ENCODE results near the gene RAB27B.

RAB27B gene

DNA sequence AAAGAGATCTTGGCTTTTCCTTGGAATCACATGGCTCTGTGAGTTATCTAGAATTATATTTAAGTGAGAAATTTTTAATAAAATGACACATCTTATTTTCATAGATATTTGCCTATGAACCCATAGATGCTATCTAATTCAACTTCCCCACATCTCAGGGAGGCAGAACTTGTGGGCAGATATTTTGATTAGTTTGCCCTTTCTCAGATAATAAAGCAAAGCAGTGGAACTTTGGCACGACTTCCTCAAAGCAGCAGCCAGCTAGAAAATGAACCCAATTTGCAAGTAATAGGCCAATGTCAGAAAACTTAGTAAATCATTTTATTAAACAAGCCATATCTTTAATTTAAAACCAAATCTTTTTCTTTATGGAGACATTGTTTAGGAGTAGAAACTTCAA, 32.7 kb downstream of the RAB27B start:
- FAIRE-seq: no peak
- DNase-seq (ENCODE audit: low spot score): no peak

DNA sequence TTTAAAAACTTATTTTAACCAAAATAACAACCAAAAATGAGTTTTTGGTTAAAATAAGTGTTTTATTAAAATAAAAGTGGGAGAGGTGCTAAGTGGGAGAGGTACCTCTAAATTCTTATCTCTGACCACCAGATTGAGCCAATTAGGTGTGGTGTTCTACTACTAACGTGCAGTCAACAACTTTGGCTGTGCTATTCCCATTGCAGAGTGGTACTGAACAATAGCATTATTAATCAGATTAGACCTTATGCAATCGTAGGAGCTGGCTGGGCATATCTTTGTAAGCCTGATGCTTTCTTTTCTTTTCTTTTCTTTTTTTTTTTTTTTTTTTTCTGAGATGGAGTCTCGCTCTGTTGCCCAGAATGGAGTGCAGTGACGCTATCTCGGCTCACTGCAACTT, 38.9 kb downstream of the RAB27B start:
- DNase-seq (ENCODE audit: low spot score) (no peak), FAIRE-seq (no peak)

DNA sequence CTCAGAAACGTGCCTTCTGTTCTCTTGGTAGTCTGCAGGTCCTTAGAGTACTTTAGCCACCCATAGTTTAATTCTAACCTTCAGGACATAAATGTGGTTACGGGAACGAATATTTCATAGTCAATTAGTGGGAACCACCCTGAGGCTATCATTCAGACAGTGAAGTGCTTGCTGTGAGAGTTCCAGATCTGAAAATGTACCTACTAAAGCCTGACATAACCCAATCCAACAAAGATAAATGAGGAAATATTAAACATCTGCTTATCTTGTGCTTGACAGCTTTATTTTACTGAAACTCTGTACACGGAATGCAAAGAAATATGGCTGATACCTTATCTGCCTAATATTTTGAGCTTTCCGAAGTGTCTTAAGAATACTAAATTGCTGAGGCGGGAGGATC, 43.0 kb downstream of the RAB27B start:
- FAIRE-seq: no peak
- DNase-seq (ENCODE audit: low spot score): no peak

DNA sequence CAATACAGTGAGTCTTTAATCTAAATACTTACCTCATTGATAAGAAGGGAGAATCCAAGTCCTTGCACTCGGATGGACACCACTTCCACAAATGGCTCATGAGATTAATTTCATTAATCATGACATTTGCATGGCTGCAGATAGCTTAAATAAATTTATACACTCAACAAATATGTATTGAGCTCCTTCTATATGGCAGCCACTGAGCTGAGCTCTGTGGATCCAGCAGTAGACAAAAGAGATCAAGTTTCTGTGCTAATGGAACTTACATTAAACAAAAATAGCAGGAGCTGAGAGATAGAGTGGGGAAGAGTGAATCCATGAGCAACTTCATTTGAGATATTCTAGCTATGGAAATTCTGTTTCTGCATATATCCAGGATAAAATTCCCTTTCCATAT, 44.4 kb downstream of the RAB27B start:
- DNase-seq (ENCODE audit: low spot score) (no peak), FAIRE-seq (no peak)

DNA sequence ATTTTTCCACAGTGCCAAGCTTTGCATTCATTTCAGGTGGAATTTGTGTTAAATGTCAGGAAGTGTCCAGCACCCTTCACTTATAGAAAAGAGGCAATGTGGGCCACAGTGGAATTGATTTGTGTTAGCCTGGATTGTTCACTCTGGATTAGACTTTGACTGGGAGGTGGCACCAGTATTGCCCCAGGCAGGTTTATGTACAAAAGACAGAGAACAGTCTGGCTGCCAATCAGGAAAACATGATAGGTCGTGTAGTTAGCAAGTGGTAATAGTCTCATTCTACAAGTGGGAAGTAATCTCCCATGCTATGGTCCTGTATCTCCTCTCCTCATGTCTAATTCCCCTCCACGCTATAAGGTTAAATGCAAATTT, 45.6 kb downstream of the RAB27B start:
- FAIRE-seq (no peak), DNase-seq (ENCODE audit: low spot score) (no peak)

DNA sequence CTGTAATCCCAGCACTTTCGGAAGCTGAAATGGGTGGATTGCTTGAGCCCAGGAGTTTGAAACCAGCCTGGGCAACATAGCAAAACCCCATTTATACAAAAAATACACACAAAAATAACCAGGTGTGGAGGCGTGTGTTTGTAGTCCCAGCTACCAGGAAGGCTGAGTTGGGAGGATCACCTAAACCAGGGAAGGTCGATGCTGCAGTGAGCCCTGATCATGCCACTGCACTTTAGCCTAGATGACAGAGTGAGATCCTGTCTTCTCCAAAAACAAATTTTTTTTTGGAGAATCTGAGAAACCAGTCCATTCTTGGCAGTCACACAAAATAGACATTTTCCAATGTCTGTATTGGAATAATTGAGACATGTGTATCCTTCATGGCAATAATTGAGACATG, 46.8 kb downstream of the RAB27B start:
- DNase-seq (ENCODE audit: low spot score) (no peak), FAIRE-seq (no peak)

DNA sequence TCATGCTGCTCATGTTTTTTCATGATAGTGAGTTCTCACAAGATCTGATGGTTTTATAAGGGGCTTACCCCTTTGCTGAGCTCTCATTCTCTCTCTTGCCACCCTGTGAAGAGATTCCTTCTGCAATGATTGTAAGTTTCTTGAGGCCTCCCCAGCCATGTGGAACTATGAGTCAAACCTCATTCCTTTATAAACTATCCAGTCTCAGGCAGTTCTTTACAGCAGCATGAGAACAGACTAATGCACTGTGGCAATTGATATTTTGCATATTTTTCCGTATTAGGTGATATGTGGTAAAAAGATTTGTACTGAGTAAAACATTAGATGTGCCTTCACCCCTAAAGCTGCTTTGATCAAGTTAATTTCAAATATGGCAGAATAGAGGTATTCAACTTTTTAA, 48.8 kb downstream of the RAB27B start:
- no peak for FAIRE-seq

DNA sequence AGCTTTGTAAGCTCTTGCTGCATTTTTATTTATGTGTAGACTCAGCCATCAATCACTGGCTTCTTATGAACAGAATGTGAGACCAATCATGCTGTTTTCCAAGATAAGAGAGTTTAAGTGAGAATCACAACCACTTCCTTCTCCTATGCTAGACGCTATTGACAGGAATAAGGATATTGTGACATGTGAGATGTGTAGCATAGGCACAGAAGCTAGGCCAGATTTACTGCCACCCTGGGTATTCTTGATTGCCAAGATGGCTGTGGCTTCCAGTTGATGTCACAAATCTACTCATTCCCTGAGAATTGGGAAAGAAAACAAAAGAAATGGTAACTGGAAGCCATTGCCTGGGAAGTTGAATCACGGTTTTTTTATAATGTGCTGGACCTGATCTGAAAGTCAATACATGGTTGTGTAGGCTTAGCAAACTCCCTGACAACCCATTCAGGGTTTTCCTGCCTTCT, 49.9 kb downstream of the RAB27B start:
- no peak for DNase-seq (ENCODE audit: low spot score)
- FAIRE-seq: no peak

More for the DNA sequence above, 48.8 kb downstream of the RAB27B start:
- DNase-seq (ENCODE audit: low spot score): no peak

DNA sequence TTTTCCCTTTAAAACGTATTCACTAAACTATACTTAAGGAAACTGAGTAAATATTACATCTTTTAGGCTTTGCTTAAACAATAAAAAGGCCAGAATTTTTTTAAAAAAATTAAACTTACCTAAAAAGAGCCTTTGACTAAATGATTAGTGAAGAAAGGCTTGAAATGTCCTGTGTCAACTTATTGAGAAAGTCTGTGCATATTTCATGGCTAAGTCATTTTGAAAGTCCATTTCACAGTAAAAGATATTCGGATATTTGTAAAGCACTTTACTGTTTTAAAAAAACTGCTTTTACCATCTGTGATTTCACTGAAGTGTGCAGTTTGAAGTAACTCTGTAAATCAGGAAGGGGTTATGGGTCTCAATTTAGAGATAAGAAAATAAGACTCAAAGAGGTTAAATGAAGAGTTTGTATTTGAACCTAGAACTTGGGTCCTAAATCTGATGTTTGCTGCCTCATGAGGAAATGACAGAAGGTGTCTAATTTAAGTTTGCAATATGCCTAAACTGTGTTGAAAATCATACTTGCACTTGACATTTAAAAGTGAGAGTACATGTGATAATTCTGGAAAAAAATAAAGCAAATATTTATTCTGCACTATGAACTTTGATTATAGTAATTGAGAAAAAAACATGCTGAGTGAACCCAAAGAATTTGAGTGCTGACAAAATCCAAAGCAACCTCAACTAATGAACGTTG, 50.5 kb downstream of the RAB27B start:
- no peak for DNase-seq (ENCODE audit: low spot score)
- no peak for FAIRE-seq

DNA sequence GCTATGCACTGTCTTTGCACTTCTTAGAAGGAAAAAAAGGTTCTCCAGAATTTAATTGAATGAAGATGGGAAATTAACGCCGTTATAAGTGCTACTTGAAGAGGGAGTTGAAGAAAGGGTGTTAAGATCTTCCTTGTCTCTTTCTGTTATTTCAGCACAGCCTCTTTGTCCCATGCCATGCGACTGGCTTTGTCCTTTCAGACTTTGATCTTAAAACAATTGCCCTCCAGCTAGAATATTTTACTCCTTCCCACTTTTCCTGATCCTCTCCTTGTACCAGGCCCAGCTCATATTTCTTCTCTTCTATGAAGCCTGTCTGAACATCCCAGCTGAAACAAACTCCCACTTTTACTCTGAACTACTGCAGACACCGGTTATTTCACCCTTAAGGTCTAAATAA, 51.4 kb downstream of the RAB27B start:
- no peak for DNase-seq (ENCODE audit: low spot score)
- FAIRE-seq: no peak

DNA sequence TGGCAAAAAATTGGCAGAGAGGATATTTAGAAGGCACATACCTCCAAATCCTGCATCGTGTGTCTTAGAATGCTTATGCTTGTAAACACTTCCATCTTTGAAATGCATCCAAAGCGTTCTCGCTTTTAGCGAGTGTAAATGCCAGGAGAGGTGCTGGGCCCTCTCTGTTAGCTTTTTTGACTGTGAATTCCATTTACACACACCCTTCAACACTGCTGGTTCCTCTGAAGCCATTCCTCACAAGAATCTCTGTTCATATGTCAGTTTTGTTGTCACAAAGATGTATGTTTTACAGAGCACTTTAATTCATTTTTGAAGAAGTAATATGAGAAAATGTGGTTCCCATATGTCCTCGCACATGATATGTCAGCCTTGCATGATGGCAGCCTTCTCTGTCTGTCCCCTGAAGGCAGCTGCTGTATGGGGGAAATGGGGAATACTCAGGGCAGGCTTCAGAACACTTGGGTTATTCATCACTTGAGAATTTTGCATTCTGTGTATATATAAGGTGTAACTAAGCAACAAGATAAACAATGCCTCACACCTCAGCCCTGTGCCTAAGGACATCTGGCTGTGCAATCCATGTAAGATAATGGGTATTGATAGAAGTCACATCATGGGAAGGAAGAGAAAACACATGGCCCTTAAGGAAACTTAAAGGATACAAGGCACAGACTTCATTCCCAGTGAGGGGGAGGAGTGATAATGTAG, 52.3 kb downstream of the RAB27B start:
- DNase-seq (ENCODE audit: low spot score): no peak
- no peak for FAIRE-seq

DNA sequence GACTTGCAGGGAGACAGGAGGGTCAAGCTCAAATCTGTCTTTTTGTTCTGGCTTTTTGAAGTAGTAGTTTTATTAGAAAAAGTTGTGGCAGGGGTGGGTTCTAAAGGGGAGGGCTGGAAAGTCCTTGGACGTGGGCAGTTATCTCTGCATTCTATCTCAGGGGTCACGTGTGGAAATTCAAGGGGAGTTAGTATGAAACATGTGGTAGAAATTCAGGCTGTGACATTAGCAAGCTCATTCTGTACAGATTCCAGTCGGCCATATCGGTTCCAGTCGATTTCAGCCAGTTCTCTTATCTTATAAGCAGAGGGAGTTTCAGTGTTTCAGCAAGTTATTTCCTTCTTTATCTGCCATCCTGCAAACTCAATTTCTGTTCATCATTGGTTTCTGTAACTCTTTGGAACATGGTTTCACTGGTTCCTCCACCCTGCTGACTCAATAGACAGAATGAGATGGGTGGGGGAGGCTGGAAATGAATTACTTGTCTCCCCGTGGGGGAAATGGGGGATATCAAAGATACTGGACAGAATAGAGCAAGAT, 53.0 kb downstream of the RAB27B start:
- no peak for FAIRE-seq
- DNase-seq (ENCODE audit: low spot score): no peak

DNA sequence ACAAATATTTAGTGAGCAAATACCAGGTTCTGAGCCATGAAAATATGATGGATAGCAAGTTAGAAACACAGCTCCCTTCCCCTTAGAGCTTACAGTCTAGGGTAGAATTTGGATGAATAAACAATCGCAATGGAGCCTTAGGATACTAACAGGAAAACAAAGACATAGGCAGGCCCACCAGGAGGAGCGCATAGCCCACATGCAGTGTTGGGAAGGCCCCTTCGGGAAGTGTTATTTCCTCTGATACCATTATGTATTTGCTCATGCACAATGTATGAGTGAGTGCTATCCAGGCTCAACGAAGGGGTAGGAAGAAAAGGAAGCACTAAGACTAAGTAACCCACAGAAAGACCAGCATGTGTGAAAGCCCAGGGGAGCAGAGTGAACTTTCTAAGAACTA, 54.0 kb downstream of the RAB27B start:
- FAIRE-seq: no peak
- no peak for DNase-seq (ENCODE audit: low spot score)

DNA sequence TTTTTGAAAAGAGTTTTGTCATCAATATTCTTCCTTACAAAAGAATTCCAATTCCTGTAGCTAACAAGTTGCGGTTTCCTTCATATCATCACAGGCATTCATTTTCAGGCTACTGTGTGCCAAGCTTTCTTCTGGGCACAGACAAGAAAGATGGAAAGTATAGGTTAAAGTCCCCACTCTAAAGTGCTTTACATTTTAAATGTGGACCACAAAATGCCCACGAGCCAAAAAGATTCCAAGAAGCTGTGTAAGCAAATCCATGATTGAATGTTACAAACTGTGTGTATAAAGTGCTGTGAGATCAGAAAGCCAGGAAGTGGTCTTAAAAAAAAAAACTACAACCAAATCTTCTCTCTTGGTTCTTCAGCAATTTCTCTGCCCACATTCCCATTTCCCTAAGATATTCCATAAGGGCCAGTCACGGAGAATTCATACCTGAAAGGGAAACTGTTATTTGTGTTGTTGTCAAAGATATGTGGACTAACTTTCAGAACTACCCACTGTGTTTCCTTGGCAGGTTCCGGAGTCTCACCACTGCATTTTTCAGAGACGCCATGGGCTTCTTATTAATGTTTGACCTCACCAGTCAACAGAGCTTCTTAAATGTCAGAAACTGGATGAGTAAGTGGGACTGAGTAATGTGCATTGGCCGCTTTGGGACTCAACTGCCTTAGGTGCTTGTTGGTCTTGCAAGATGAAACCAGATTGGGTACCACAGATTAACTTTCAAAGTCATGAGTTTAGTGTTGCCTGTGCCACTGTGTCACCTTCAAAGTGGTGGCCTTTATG, 55.7 kb downstream of the RAB27B start:
- DNase-seq (ENCODE audit: low spot score) (peak; percentile 18), FAIRE-seq (no peak)

DNA sequence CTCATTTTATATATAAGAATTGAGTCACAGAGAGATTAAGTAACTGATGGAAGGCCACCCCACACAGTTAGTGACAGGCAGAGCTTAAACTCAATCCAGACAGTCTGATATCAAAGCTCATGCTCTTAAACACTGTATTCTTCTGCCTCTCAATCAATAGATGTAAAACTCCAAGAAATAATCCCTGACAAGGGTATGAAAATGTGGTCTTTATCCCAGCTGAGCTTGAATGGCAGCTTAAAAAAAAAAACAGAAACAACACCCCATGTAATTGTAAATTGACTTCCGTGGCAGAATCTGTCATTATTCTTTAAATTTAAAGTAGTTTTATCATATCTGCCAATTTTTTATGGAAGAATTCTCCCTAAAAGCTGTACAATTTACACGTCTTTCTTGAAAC, 60.1 kb downstream of the RAB27B start:
- FAIRE-seq (no peak), DNase-seq (ENCODE audit: low spot score) (no peak)

DNA sequence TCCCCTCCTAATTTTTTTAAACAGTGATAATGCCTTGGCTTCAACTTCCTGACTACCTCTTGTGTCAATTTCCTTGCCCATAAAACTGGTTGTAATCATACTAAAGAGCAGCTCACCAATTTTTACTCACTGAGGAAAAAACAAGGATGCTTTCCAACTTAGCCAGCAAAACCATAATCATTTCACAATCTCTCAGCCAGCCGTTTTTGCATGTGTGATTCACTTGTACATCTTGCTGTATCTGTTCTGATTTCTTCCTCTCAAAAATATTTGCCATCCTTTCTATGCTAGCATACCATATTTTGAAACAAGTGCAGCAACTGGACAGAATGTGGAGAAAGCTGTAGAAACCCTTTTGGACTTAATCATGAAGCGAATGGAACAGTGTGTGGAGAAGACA, 60.7 kb downstream of the RAB27B start:
- FAIRE-seq (no peak), DNase-seq (ENCODE audit: low spot score) (no peak)

DNA sequence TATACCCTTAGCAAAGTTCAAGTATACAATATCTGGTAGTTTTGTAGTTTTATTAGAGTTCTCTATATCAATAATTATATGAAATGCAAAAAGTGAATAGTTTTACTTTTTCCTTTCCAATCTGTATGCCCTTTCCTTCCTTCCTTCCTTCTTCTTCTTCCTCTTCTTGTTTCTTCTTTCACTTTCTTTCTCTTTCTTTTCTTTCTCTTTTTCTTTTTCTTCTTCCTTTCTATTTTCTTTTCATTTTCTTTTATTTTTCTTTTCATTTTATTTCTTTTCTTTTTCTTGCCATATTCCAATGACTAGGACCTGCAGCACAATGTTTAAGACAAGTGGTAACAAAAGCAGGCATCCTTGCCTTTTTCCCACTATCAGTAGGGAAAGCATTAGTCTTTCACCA, 71.2 kb downstream of the RAB27B start:
- FAIRE-seq (no peak), DNase-seq (ENCODE audit: low spot score) (no peak)

DNA sequence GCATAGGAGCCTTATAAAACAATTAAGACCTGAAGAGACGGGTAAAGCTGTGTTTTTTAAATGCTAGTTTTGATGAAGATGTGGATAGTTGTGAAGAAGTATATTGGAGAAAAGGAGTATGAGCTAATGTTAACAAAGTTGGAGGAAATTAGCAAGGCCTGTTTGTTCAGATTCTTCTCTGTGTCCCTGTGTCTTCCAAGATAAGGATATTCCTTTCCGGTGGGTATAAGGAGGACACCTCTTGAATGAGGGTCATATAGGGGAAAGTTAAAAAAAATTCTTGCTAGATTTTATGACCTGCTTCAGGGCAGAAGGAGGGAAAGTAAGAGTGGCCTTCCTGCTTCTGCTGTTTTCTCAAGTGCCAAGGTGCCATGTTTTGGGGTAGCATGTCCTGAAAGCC, 72.0 kb downstream of the RAB27B start:
- DNase-seq (ENCODE audit: low spot score) (no peak), FAIRE-seq (no peak)

DNA sequence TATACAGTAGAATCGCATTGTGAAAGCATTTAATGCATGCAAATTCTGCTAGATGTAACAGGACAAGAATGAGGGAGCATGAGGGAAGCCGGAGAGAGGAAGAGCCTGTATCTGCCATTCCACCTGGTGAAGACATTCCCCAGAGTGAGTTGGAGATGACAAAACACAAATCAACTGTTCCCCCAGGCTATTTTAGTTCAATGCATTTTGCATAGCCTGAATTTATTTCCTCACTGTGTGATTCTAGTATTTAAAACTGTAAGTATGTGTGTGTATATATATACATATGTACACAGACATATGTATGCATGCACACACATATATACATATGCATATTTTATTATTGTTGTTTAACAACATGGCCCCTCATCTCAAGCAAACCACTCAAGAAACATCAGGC, 76.3 kb downstream of the RAB27B start:
- DNase-seq (ENCODE audit: low spot score): no peak
- no peak for FAIRE-seq

DNA sequence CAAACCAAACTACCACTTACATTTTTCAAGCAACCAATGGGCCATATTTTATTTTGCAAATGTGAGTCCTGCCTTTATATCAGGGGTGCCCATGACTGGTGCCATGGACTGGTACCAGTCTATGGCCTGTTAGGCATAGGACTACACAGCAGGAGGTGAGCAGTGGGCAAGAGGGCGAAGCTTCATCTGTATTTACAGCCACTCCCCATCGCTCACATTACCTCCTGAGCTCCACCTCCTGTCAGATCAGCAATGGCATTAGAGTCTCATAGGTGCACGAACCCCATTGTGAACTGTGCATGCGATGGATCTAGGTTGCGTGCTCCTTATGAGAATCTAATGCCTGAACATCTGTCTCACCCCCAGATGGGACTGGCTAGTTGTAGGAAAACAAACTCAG, 77.4 kb downstream of the RAB27B start:
- no peak for DNase-seq (ENCODE audit: low spot score)
- no peak for FAIRE-seq

DNA sequence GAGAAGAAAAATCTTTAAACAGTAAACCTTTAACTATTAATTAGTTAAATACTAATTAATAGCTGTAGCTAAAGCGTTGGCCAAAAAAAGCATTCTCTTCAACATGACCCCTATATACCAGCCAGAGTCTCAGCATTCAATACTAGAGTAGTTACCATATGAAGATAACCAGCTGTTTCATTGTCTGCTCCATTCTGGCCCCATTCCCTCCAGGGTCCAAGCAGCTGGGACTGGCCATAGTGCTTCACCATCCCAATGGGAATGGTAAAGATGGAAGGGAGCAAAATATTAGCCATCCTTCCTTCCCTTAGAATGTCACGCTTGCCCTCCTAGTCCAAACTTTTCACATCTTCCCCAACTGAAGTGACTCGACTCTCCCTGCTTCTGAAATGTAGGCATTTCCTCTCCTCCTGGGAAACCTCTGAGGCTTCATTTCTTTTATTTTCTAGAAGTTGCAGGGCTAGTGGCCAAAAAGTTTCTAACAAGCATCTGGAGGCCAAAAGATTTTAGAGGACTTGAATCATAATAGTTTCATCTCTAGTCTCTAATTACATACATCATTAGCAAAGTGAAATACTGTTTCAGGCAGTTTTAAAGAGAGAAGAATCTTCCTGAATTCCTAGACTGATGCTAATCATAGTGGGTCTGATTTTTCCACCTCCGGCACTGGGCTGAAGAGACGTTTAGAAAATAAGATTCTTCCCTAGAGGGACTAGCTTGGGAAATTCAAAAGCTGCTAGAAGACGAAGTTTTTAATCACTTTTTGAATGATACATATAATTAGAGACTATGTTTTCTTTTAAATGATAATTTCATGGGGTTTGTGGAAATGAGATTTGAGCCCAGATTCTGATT, 78.3 kb downstream of the RAB27B start:
- FAIRE-seq: no peak
- no peak for DNase-seq (ENCODE audit: low spot score)

Measured in RCC 7860 (cell line).